K562 (cell line): Measurements from ENCODE around the gene PCMTD2. TPM values are rescaled to one million over a fixed set of nuclear protein-coding genes. Genes with fewer than 3 reads are reported as not detected.

Source experiments
- BRD9 ChIP-seq: fragments of 450-650 bp; IDR thresholded peaks from 2 replicates; pipeline ENCODE4 v1.6.1; 2018; ENCODE audit warnings: low read depth; ENCODE audit not compliant: partially characterized antibody
- DLX4 ChIP-seq: fragments of 250-450 bp; sonication (Bioruptor Pico); IDR thresholded peaks from 2 replicates; pipeline ENCODE4 v1.6.1; 2021; ENCODE audit warnings: mild to moderate bottlenecking
- DMBX1 ChIP-seq: fragments of 250-450 bp; sonication (Bioruptor Pico); IDR thresholded peaks from 2 replicates; pipeline ENCODE4 v1.8.0; 2022; ENCODE audit warnings: inconsistent platforms, mild to moderate bottlenecking, moderate library complexity, borderline replicate concordance
- EP300 ChIP-seq: IDR thresholded peaks from 2 replicates; pipeline ENCODE4 v1.6.1; 2012; ENCODE audit warnings: low read length, improper control_type of control experiment
- GMEB1 ChIP-seq: fragments of 250-450 bp; sonication (Bioruptor Pico); IDR thresholded peaks from 2 replicates; pipeline ENCODE4 v1.4.0; 2020; ENCODE audit warnings: mild to moderate bottlenecking
- HBP1 ChIP-seq: fragments of 450-650 bp; formaldehyde crosslinking; IDR thresholded peaks from 2 replicates; pipeline ENCODE4 v1.4.0; 2022; ENCODE audit warnings: missing genetic modification characterization
- HDAC2 ChIP-seq: fragments of 450-650 bp; IDR thresholded peaks from 2 replicates; pipeline ENCODE4 v1.6.1; 2016; ENCODE audit warnings: mild to moderate bottlenecking
- MTA1 ChIP-seq: fragments of 450-650 bp; IDR thresholded peaks from 2 replicates; pipeline ENCODE4 v1.6.1; 2017; ENCODE audit warnings: borderline replicate concordance
- NFRKB ChIP-seq: fragments of 450-650 bp; IDR thresholded peaks from 2 replicates; pipeline ENCODE4 v1.6.1; 2016; ENCODE audit warnings: low read depth
- NR0B1 ChIP-seq: fragments of 450-650 bp; IDR thresholded peaks from one replicate; pipeline ENCODE4 v1.6.1; 2018; ENCODE audit warnings: mild to moderate bottlenecking, moderate library complexity; ENCODE audit not compliant: partially characterized antibody
- PHF20 ChIP-seq: fragments of 450-650 bp; IDR thresholded peaks from 2 replicates; pipeline ENCODE4 v1.6.1; 2018; ENCODE audit not compliant: partially characterized antibody
- RBBP5 ChIP-seq: fragments of 200-600 bp; sonication (generic); IDR thresholded peaks from 2 replicates; pipeline ENCODE4 v1.6.1; 2012; ENCODE audit warnings: borderline replicate concordance, mild to moderate bottlenecking, low read length, control low read depth, inconsistent platforms; ENCODE audit not compliant: insufficient read depth, poor library complexity, severe bottlenecking
- RNF2 ChIP-seq: sonication (generic); IDR thresholded peaks from 2 replicates; pipeline ENCODE4 v1.6.1; 2016
- THAP12 ChIP-seq: fragments of 250-450 bp; sonication (Bioruptor Pico); IDR thresholded peaks from 2 replicates; pipeline ENCODE4 v1.9.0; 2021; ENCODE audit warnings: mild to moderate bottlenecking, inconsistent platforms
- ZFX ChIP-seq: sonication (generic); formaldehyde crosslinking; IDR thresholded peaks from 2 replicates; pipeline ENCODE4 v1.8.0; 2022; ENCODE audit warnings: mild to moderate bottlenecking, missing genetic modification reagents, moderate library complexity
- ZKSCAN8 ChIP-seq: fragments of 200-800 bp; sonication (Bioruptor generic); IDR thresholded peaks from 2 replicates; pipeline ENCODE4 v1.6.1; 2016; ENCODE audit warnings: missing genetic modification characterization, missing compliant biosample characterization
- ZNF121 ChIP-seq: sonication (generic); formaldehyde crosslinking; conservative IDR thresholded peaks from 2 replicates; pipeline ENCODE4 v1.8.0; 2022; ENCODE audit warnings: missing genetic modification reagents
- ZNF77 ChIP-seq: fragments of 250-450 bp; sonication (Bioruptor Pico); IDR thresholded peaks from 2 replicates; pipeline ENCODE4 v1.5.0; 2020
- polyA plus RNA-seq, 8 experiments: library from polyadenylated mRNA; depleted of rRNA in 4 of 8; stranded (reverse) in 5 of 8; unstranded in 3 of 8; fragments of >200 nt; fragmentation: Nextera tagmentation in 2 of 8; fragmentation: Illumina TruSeq in 1 of 8; extraction: Ambion mirVana in 2 of 8; extraction: Trizol in 1 of 8; gene quantifications; 2 replicates each; pipeline versions ENCODE4 v1.2.1 to v1.2.3, GENCODE V29; 2011 to 2014; ENCODE audit warnings: inconsistent platforms in 1 of 8, missing spikeins in 1 of 8
- total RNA-seq, 7 experiments: library from RNA; depleted of rRNA in 6 of 7; stranded (reverse); fragments of >200 nt in 6 of 7; fragmentation: Illumina TruSeq in 2 of 7; extraction: Trizol in 2 of 7; gene quantifications; 2 replicates each; pipeline versions ENCODE4 v1.2.1 to v1.2.3, GENCODE V29; 2011 to 2021; ENCODE audit warnings: low replicate concordance in 1 of 7

PCMTD2 gene
- total and polyA plus RNA-seq, 9 of the 15 experiments (the other 6 are each of a cell fraction or from before 2014, with no cell fraction given), result 11.3 to 49.3 (median 28.4) TPM

GRCh38 chr20:64255361-64256281, at the start of gene PCMTD2 (continued):
- TF ChIP-seq NR0B1, result no peak
- TF ChIP-seq RNF2, result peak; percentile 52; the same call in 1 of the 2 replicates
- no peak; the same call in 1 of the 2 replicates for TF ChIP-seq ZNF121 (CRISPR knock-in tag)
- no peak; the same call in 1 of the 2 replicates for TF ChIP-seq THAP12 (CRISPR knock-in tag)
- 0 out of 2 replicates have a peak, but pooled peaks have one; percentile 23 for TF ChIP-seq GMEB1 (CRISPR knock-in tag)
- TF ChIP-seq BRD9, result no peak
- no peak for TF ChIP-seq DMBX1
- 0 out of 2 replicates have a peak, but pooled peaks have one; percentile 41 for TF ChIP-seq MTA1
- peak; percentile 96 for TF ChIP-seq ZFX (CRISPR knock-in tag)
- no peak for TF ChIP-seq ZNF77 (CRISPR knock-in tag)
- TF ChIP-seq RBBP5, result peak; percentile 83
- no peak for TF ChIP-seq ZKSCAN8 (CRISPR knock-in tag)
- no peak for TF ChIP-seq EP300
- no peak for TF ChIP-seq HBP1 (CRISPR knock-in tag)
- no peak for TF ChIP-seq NFRKB
- no peak for TF ChIP-seq DLX4 (CRISPR knock-in tag)
- peak; percentile 45 for TF ChIP-seq PHF20
- no peak for TF ChIP-seq HDAC2
